ENCODE results near the gene REV3L. TPM values are rescaled to one million over a fixed set of nuclear protein-coding genes. Genes with fewer than 3 reads are reported as not detected.

Gene REV3L
- polyA plus RNA-seq, 1 of the 3 experiments (the other 2 are of a cell fraction), result 7.3 TPM

GRCh38 chr6:111523484-111524167 is 40.6 kb upstream of the REV3L start:
- ChIA-PET CTCF (interaction anchor here (0.6 to 0.8 kb wide), 2 partner anchors 17 to 18 kb away, joined by 3 read pairs; no protein-coding TSS in a partner anchor), POLR2A (interaction anchor here (0.6 to 0.8 kb wide), 2 partner anchors 40 to 43 kb away, joined by 3 to 4 read pairs; no protein-coding TSS in a partner anchor)
- Histone ChIP-seq H3K4me3 (ENCODE audit: low read depth in 2 of 2, low read length in 1 of 2) (no peak overlapping the region), H3K9me2 (no peaks in the 10 kb centered on the region), H4K20me1 (ENCODE audit: insufficient read depth) (no peaks in the 10 kb centered on the region), H3K27me3 (ENCODE audit: insufficient read depth) (no peaks in the 10 kb centered on the region), H3K4me1 (ENCODE audit: control insufficient read depth in 1 of 2, insufficient read depth in 2 of 2, low read depth in 1 of 2, low read length in 1 of 2) (peaks cover 0 to 8% of the 10 kb centered on the region in 2 experiments; a peak in 3 of 4 replicates), H3K9me3 (0 out of 2 replicates have a peak, but pooled peaks cover 5% of the 10 kb centered on the region), H3K36me3 (replicated peaks in 1 of 2; ENCODE audit: control insufficient read depth in 1 of 2, insufficient read depth in 2 of 2, low read length in 1 of 2) (peaks cover 0 to 4% of the 10 kb centered on the region in 2 experiments), H2AFZ (ENCODE audit: low read depth) (no peak overlapping the region), H3K9ac (no peak overlapping the region), H3K27ac (ENCODE audit: low read depth in 2 of 2, low read length in 1 of 2) (peak overlapping the region in 1 of 2 experiments; percentile 30; a peak in 2 of 4 replicates), H3K79me2 (ENCODE audit: insufficient read depth) (0 out of 2 replicates have a peak, but pooled peaks cover 10% of the 10 kb centered on the region), H3F3A (replicated peaks; ENCODE audit: insufficient read depth) (no peaks in the 10 kb centered on the region), H3K4me2 (no peak overlapping the region)
- 56% methylated on average over 2 of the region's 2 CpGs for WGBS (ENCODE audit: low lambda C conversion rate)
- DNase-seq, result peak; percentile 12
- no peak for TF ChIP-seq MXI1 (IDR thresholded peaks at IDR 0.05; ENCODE audit: low read depth, low read length)

- H4K20me1 ChIP-seq (ENCODE audit: insufficient read depth), result no peaks in the 10 kb centered on the region
- H3K4me2 ChIP-seq, result no peak overlapping the region
- no peak overlapping the region for H3K9ac ChIP-seq
- TF ChIP-seq MEF2A (IDR thresholded peaks at IDR 0.05; ENCODE audit: borderline replicate concordance, low read depth) (no peak), NFIC (IDR thresholded peaks at IDR 0.05; ENCODE audit: borderline replicate concordance) (no peak), FOXJ3 (CRISPR knock-in tag; IDR thresholded peaks at IDR 0.05) (no peak), NRF1 (IDR thresholded peaks at IDR 0.05; ENCODE audit: low read depth, low read length) (no peak), JUND (IDR thresholded peaks at IDR 0.05) (no peak), REST (IDR thresholded peaks at IDR 0.05; ENCODE audit: low read depth, low read length) (no peak), RFX5 (IDR thresholded peaks at IDR 0.05; ENCODE audit: low read length) (no peak), EZH2phosphoT487 (IDR thresholded peaks at IDR 0.05; ENCODE audit: borderline replicate concordance, low read depth) (no peak), USF2 (IDR thresholded peaks at IDR 0.05; ENCODE audit: borderline replicate concordance, low read depth, low read length) (no peak), RXRA (IDR thresholded peaks at IDR 0.05; ENCODE audit: borderline replicate concordance, low read depth) (no peak), GABPA (IDR thresholded peaks at IDR 0.05; ENCODE audit: low read depth) (no peak), TAF1 (IDR thresholded peaks at IDR 0.05; ENCODE audit: borderline replicate concordance, low read depth, low read length) (no peak), POLR2AphosphoS5 (IDR thresholded peaks at IDR 0.05; ENCODE audit: low read depth, low read length) (no peak), TCF12 (IDR thresholded peaks at IDR 0.05) (no peak), SMC3 (IDR thresholded peaks at IDR 0.05; ENCODE audit: low read depth, low read length) (no peak)
- 0 out of 2 replicates have a peak, but pooled peaks cover 5% of the 10 kb centered on the region for H3K9me3 ChIP-seq
- 89% methylated on average over 4 of the region's 4 CpGs for WGBS (ENCODE audit: low lambda C conversion rate)
- no peak overlapping the region for H3K27ac ChIP-seq (ENCODE audit: low read depth in 2 of 2, low read length in 1 of 2)
- H3K4me1 ChIP-seq (ENCODE audit: control insufficient read depth in 1 of 2, insufficient read depth in 2 of 2, low read depth in 1 of 2, low read length in 1 of 2), result peaks cover 0 to 8% of the 10 kb centered on the region in 2 experiments; a peak in 3 of 4 replicates
- H3F3A ChIP-seq (replicated peaks; ENCODE audit: insufficient read depth), result no peaks in the 10 kb centered on the region
- H3K4me3 ChIP-seq (ENCODE audit: low read depth in 2 of 2, low read length in 1 of 2), result no peak overlapping the region
- H3K36me3 ChIP-seq (replicated peaks in 1 of 2; ENCODE audit: control insufficient read depth in 1 of 2, insufficient read depth in 2 of 2, low read length in 1 of 2), result peaks cover 0 to 4% of the 10 kb centered on the region in 2 experiments
- H3K9me2 ChIP-seq, result no peaks in the 10 kb centered on the region
- ChIA-PET CTCF (no interaction called here), POLR2A (no interaction called here)
- 0 out of 2 replicates have a peak, but pooled peaks cover 10% of the 10 kb centered on the region for H3K79me2 ChIP-seq (ENCODE audit: insufficient read depth)
- no peaks in the 10 kb centered on the region for H3K27me3 ChIP-seq (ENCODE audit: insufficient read depth)
- DNase-seq, result no peak
- H2AFZ ChIP-seq (ENCODE audit: low read depth), result no peak overlapping the region
Observed at GRCh38 chr6:111522393-111523020, 39.5 kb upstream of the REV3L start.
